Esophagus muscularis mucosa (tissue), 4 donors: ENCODE results near the gene MRPL10.

Experiments
- CTCF ChIP-seq, 3 experiments: fragments of 200-600 bp in 2 of 3; fragments of 450-650 bp in 1 of 3; sonication (generic) in 2 of 3; IDR thresholded peaks; one replicate each; pipeline ENCODE4 v1.5.1; 2017 to 2019; ENCODE audit warnings: antibody characterized with exemption in 3 of 3, mild to moderate bottlenecking in 2 of 3, moderate library complexity in 1 of 3
- EP300 ChIP-seq: sonication (generic); formaldehyde crosslinking; IDR thresholded peaks from one replicate; pipeline ENCODE4 v1.6.1; 2017; ENCODE audit warnings: antibody characterized with exemption
- POLR2A ChIP-seq: fragments of 450-650 bp; IDR thresholded peaks from one replicate; pipeline ENCODE4 v1.6.1; 2017; ENCODE audit warnings: antibody characterized with exemption, moderate library complexity, mild to moderate bottlenecking, low read depth
- POLR2AphosphoS5 ChIP-seq, 2 donors: sonication (generic); formaldehyde crosslinking; IDR thresholded peaks; one replicate each; pipeline ENCODE4 v1.6.1; 2017; ENCODE audit warnings: antibody characterized with exemption in 2 of 2

DNA sequence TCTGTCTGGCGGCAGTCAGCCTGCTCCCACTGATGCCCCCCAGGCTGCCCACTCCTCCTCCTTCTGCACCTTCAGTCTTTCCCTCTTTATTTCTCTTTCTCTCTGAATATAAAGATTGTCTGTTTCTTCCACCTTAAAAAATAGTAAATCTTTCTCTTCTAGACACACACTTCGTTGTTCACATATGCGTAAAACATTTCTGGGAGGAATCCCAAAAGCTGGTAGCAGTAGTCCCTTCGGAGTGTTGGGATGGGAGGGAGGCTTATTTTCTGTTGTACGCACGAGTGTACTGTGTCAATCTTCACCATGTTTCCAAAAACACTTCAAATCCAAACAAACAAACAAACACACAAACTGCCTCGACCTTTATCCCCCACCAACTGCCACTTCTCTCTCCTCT is 19.6 kb downstream of the MRPL10 start:
- TF ChIP-seq CTCF (IDR thresholded peaks at IDR 0.05) (no peak), EP300 (no peak), POLR2A (no peak), POLR2AphosphoS5 (IDR thresholded peaks at IDR 0.05) (no peak)
